GM19240 (cell line): ENCODE measurements around the gene NUPR1.
"Not testable (repeated sequence)": the region's sequence is repeated elsewhere in the genome, so short reads cannot be mapped to it uniquely, and the experiment has no call there.

Source experiments
- DNase-seq: peaks from one replicate; pipeline ENCODE4 v3.0.0; 2011; ENCODE audit warnings: low spot score; ENCODE audit not compliant: insufficient read length

NUPR1 gene

DNA sequence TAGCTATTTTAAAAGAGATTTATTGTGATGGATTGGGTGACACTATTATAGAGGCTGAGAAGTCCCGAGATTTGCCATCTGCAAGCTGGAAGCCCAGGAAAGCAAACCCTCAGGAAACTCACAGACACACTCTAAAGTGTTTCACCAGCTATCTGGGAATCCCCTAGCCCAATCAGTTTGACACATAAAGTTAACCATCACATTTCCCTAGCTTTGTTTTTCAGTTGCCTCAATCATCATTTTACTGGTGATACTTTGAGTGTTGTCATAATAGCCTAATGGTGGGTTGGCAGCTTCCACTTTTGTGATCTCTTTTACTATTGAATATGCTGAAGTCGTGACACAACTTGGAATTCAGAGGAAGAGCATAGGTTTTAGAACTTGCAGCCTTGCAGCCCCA lies 16.8 kb upstream of the NUPR1 start:
- DNase-seq: no peak

DNA sequence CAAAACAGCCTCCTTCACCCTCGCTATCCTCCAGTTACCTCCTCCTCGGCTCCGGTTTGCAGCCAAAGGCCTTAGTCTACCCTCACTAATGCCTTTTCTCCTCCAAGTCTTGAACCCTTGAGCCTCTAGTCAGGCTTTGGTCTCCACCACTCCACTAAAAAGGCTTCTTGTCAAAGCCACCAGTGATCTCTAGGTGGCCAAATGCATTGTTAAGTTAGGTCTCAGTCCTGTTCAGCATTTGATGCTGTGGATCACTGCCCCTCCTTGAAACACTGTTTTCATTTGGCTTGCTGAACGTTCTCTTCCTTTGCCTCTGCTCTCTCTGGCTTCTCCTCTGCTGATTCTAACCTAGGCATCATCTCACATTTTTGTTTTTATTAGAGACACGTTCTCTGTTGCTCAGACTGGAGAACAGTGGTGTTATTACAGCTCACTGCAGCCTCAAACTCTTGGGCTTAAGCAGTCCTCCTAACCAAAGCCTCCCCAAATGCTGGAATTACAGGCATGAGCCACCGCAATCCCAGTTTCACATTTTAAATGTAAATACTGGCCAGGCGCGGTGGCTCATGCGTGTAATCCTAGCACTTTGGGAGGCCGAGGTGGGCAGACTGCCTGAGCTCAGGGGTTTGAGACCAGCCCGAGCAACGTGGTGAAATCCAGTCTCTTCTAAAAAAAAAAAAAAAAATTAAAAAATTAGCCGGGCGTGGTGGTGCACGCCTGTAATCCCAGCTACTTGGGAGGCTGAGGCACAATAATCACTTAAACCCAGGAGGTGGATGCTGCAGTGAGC lies 16.1 kb upstream of the NUPR1 start:
- no peak for DNase-seq

GRCh38 chr16:28553776-28554633 lies 15.2 kb upstream of the NUPR1 start, which contains the start of gene SGF29:
SGF29 (plus strand) TSS chr16:28553920; CDS start chr16:28581070, 27,150 bp downstream.
- DNase-seq: peak; percentile 93

GRCh38 chr16:28549301-28549899 lies 10.6 kb upstream of the NUPR1 start:
- no peak for DNase-seq

DNA sequence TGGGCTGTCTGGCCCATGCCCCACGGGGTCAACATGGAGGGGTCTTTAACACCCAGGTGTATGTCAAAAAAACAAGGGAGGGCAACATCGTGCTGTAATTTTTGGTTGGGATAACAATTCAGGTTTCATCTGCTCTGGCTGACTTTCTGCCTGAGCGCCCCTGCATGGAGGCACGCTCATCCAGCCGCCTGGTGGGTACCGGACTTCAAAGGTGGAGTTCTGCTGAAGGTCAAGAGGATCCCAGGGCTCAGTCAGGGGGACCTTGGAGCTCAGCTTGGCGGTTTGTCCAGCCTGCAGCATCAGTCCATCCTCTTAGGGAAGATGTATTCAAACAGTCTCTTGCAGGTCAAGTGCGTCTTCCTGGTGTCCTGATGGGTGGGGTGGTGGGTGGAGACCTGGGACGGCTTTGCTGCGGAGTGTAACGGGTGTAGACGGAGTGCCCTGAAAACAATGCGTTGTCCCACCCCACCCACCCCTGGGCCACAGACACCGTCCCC lies 9.6 kb upstream of the NUPR1 start:
- no peak for DNase-seq

- DNase-seq: no peak
These were observed 7.9 kb upstream of the NUPR1 start for GRCh38 chr16:28546626-28547025.

GRCh38 chr16:28545964-28546363 lies 7.2 kb upstream of the NUPR1 start:
- DNase-seq: not testable (repeated sequence)

- no peak for DNase-seq
These were observed 6.2 kb upstream of the NUPR1 start for GRCh38 chr16:28544998-28545397.

- DNase-seq: no peak
These were observed 4.3 kb upstream of the NUPR1 start for GRCh38 chr16:28543072-28543471.

GRCh38 chr16:28542646-28543045 lies 3.9 kb upstream of the NUPR1 start:
- DNase-seq: no peak

DNA sequence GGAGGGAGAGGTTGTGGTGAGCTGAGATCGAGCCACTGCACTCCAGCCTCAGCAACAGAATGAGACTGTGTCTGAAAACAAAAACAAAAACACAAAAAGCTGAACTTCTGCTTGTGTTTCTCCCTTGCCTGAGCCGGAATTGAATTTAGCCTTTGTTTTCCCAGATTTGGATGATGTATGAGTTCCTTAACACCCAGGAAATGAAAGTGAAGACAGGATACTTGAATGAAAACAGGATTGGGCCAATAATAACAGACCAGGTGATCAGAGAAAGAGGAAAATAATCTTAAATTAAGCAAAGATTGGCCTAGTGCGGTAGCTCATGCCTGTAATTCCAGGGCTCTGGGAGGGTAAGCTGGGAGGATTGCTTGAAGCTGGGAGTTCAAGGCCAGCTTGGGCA lies 1.6 kb upstream of the NUPR1 start:
- no peak for DNase-seq

DNA sequence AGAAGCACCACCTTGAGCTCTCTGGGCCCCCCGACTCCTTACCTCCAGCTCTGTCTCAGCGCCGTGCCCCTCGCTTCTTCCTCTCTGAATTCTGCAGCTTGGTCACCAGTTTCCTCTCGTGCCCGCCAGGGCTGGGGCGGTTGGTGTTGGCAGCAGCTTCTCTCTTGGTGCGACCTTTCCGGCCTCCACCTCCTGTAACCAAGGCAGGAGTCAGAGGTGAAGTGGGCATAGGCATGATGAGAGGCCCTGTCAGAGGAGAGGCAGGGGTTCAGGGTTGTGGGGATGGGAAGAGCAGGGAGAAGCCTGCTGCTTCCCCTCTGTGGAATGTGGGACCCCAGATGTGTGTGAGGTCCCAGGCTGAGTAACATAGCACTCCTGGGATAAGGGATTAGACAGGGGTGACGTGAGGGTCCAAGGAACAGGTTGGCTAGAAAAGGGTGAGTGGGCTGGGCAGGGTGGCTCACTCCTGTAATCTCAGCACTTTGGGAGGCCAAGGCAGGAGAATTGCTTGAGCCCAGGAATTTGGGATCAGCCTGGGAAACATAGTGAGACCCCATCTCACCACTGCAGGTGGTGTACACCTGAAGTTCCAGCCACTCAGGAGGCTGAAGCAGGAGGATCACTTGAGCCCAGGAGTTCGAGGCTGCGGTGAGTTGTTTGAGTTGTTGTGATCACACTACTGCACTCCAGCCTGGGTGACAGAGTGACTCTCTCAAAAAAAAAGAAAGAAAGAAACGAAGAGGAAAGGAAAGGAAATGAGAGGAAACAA lies 626 bp downstream of the NUPR1 start:
- no peak for DNase-seq

GRCh38 chr16:28537076-28537475 lies 1.7 kb downstream of the NUPR1 start:
- DNase-seq: no peak

- DNase-seq: no peak
These were observed 4.0 kb downstream of the NUPR1 start for GRCh38 chr16:28534542-28535373.

DNA sequence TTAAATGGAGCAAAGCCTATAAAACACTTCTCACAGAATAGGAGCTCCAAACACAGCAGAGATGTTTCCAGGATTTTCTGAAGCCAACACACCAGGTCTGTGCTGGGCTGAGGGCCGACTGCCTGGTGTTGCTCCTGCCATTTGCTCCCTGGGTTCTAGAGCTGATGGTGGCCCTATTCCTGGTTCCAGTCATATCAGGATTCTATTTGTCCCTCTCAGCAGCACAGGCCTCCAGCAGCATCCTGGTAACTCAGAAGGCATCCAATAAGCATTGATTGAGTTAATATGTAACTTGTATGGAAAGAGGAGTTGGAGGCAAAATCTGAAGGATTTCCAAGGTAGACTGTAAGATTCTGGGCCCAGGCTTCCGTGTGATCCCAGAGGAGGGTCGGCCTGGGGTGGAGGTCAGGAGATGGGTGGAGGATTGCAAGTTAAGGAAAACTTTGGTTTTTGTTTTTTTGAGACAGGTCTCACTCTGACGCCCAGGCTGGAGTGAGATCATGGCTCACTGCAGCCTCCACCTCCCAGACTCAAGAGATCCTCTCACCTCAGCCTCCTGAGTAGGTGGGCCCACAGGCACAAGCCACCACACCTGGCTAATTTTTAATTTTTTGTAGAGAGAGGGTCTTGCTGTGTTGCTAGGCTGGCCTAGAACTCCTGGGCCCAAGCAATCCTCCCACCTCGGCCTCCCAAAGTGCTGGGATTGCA lies 5.7 kb downstream of the NUPR1 start:
- no peak for DNase-seq

DNA sequence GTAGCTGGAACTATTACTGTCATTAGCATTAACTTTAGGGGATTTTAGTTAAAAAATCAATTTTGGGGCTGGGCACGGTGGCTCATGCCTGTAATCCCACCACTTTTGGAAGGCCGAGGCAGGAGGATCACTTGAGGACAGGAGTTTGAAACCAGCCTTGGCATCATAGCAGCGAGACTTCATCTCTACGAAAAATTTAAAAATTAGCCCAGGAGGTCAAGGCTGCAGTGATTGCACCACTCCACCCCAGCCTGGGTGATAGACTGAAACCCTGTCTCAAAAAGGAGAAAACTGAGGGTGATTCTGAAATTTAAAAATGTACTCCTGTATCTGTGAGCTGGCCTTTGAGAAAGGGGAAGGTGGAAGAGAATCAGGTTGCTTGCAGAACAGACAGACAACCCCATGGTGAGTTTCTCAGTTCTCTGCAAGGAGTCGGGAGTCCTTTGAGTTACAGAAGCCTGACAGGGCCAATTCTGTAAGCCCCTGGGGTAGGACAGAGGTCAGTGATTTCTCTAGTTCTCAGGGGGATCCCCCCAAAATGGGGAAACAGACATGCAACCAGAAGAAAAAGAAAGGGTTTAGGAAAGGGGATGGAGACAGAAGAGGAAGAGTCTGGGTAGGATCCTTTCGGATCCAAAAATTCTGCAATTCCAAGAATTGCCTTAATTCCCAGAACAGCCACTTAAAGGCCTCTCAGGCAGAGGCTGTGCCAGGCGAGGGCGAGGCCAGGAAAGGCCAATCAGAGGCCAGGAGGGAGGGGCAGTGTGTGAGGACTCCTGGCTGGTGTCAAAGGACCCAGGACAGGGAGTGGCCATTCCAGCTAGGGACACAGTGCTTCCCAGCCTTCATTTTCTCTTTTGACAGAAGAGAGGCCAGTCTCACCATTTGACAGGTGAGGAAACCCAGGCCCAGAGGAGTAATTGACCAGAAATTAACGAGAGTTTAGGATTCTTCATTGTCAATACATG lies 6.7 kb downstream of the NUPR1 start:
- no peak for DNase-seq

DNA sequence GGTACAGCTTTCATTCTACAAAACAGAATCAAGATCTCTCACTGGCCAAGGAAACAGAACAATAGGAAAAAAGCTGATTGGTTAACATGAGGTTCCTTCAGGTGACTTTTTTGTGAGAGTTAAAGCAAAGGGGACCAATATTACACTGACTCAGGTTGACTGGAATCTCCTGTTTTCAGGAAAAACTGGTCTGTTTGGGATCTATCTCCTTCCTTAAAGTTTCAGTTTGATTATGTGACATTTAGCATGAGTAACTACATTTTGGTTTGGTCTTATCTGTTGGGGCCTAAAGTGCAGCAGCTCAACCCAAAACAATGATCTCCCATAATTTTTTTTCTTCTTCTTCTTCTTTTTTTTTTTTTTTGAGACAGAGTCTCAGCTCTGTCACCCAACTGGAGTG lies 9.7 kb downstream of the NUPR1 start:
- DNase-seq: no peak

GRCh38 chr16:28528463-28528867 lies 10.3 kb downstream of the NUPR1 start:
- DNase-seq: no peak
